Stomach (tissue), 9 donors: ENCODE measurements around the gene CPAMD8. TPM values are rescaled to one million over a fixed set of nuclear protein-coding genes. Genes with fewer than 3 reads are reported as not detected.

ENCODE experiments used
- DNase-seq, 2 donors: peaks; one replicate each; pipeline versions ENCODE4 v3.0.0 to v3.0.0-alpha.2; 2013 to 2019
- H3K27ac ChIP-seq, 5 donors: fragments of 200-600 bp in 4 of 5; sonication (generic) in 4 of 5; one replicate each; pipeline ENCODE4 v1.5.1; 2013 to 2019; ENCODE audit warnings: mild to moderate bottlenecking in 1 of 5, moderate library complexity in 1 of 5
- H3K27me3 ChIP-seq, 3 donors: fragments of 200-600 bp; sonication (generic); one replicate each; pipeline ENCODE4 v1.5.1; 2017 to 2019; ENCODE audit warnings: mixed run types in 1 of 3
- H3K36me3 ChIP-seq, 4 donors: fragments of 200-600 bp; sonication (generic); 1 replicate in 3 of 4; 2 replicates in 1 of 4; pipeline ENCODE4 v1.5.1; 2016 to 2019
- H3K4me1 ChIP-seq, 4 donors: fragments of 200-600 bp; sonication (generic); one replicate each; pipeline ENCODE4 v1.5.1; 2016 to 2019
- H3K4me3 ChIP-seq, 4 donors: fragments of 200-600 bp; sonication (generic) in 3 of 4; one replicate each; pipeline ENCODE4 v1.5.1; 2016 to 2019; ENCODE audit warnings: mild to moderate bottlenecking in 1 of 4
- H3K9me3 ChIP-seq, 4 donors: fragments of 200-600 bp; sonication (generic); one replicate each; pipeline ENCODE4 v1.5.1; 2016 to 2019
- CTCF ChIP-seq, 7 experiments: fragments of 450-650 bp in 4 of 7; fragments of 200-600 bp in 3 of 7; sonication (generic) in 3 of 7; IDR thresholded peaks; one replicate each; pipeline ENCODE4 v1.5.1; 2016 to 2019; ENCODE audit warnings: antibody characterized with exemption in 7 of 7, control low read depth in 2 of 7, mild to moderate bottlenecking in 1 of 7
- EP300 ChIP-seq: sonication (generic); formaldehyde crosslinking; IDR thresholded peaks from one replicate; pipeline ENCODE4 v1.6.1; 2017; ENCODE audit warnings: antibody characterized with exemption
- POLR2A ChIP-seq, 4 donors: fragments of 450-650 bp; IDR thresholded peaks; one replicate each; pipeline ENCODE4 v1.6.1; 2016; ENCODE audit warnings: antibody characterized with exemption in 4 of 4, control low read depth in 2 of 4, mild to moderate bottlenecking in 1 of 4, moderate library complexity in 1 of 4
- POLR2AphosphoS5 ChIP-seq, 3 donors: sonication (generic); formaldehyde crosslinking; IDR thresholded peaks; one replicate each; pipeline ENCODE4 v1.6.1; 2016; ENCODE audit warnings: antibody characterized with exemption in 3 of 3
- WGBS, 5 donors: extraction: QIAGEN DNeasy Blood & Tissue Kit in 3 of 5; methylation state at CpG; one replicate each; pipeline versions ENCODE4 v1.1.5 to v1.1.7; 2013 to 2018; 5-methylcytosine and 5-hydroxymethylcytosine counted together
- intact Hi-C: fragments of 100-400 bp; cut with DNase I; formaldehyde crosslinking; loops from one replicate; pipeline ENCODE4 v1.15.1; 2023; ENCODE audit warnings: low total_unique reads
- polyA plus RNA-seq, 3 donors: library from polyadenylated mRNA; stranded (reverse); fragments of 200-250 nt; gene quantifications; one replicate each; pipeline ENCODE4 v1.2.3, GENCODE V29; 2013
- total RNA-seq, 5 donors: library from RNA; depleted of rRNA; stranded (reverse); fragments of >200 nt; gene quantifications; one replicate each; pipeline versions ENCODE4 v1.1.0 to v1.2.3, GENCODE V29; 2014 to 2016
- donor health status: healthy with polysubstance abuse.
- donor health status: Bipolar disorder and iron deficiency.
- donor health status: healthy.

The CPAMD8 gene
- total and polyA plus RNA-seq, 8 donors = 0.43 to 221 (median 8.6) TPM

GRCh38 chr19:16871871-16872270 is 154.7 kb downstream of the CPAMD8 start:
- H3K27me3 ChIP-seq = no peaks in the 10 kb centered on the region
- peaks cover 0 to 15% (median 4%) of the 10 kb centered on the region in 4 donors for H3K4me1 ChIP-seq
- TF ChIP-seq CTCF (IDR thresholded peaks at IDR 0.05) (no peak), POLR2A (IDR thresholded peaks at IDR 0.05) (no peak), POLR2AphosphoS5 (IDR thresholded peaks at IDR 0.05) (peak in 1 of 3 donors; percentile 26)
- H3K9me3 ChIP-seq = no peaks in the 10 kb centered on the region
- intact Hi-C loops = no loop called here
- H3K4me3 ChIP-seq = no peak overlapping the region
- peaks cover 67 to 83% (median 81%) of the 10 kb centered on the region in 4 donors for H3K36me3 ChIP-seq
- 42 to 59% (median 49%) methylated on average over 7 of the region's 7 CpGs for WGBS, 5 donors
- peak; percentile 37 to 50 for DNase-seq
- H3K27ac ChIP-seq = peak overlapping the region in 4 of 5 donors; percentile 47 to 68 (median 56)

GRCh38 chr19:16869331-16869972 is 157.2 kb downstream of the CPAMD8 start:
- H3K9me3 ChIP-seq = no peaks in the 10 kb centered on the region
- intact Hi-C loops = no loop called here
- TF ChIP-seq POLR2A (IDR thresholded peaks at IDR 0.05) (no peak), CTCF (IDR thresholded peaks at IDR 0.05) (no peak), POLR2AphosphoS5 (IDR thresholded peaks at IDR 0.05) (no peak), EP300 (no peak)
- DNase-seq = no peak
- H3K4me1 ChIP-seq = peaks cover 0 to 15% (median 4%) of the 10 kb centered on the region in 4 donors
- no peak overlapping the region for H3K4me3 ChIP-seq
- H3K36me3 ChIP-seq = peaks cover 81 to 95% (median 94%) of the 10 kb centered on the region in 4 donors
- WGBS, 5 donors = 92 to 98% (median 96%) methylated on average over 9 to 30 of the region's 30 CpGs
- H3K27ac ChIP-seq = no peak overlapping the region
- no peaks in the 10 kb centered on the region for H3K27me3 ChIP-seq

- H3K4me3 ChIP-seq = no peak overlapping the region
- WGBS, 5 donors = 91 to 96% (median 94%) methylated on average over 20 of the region's 20 CpGs
- H3K36me3 ChIP-seq = peaks cover 88 to 100% (median 99%) of the 10 kb centered on the region in 4 donors
Measured at GRCh38 chr19:16868423-16869130, 158.0 kb downstream of the CPAMD8 start.

More at GRCh38 chr19:16868423-16869130, 158.0 kb downstream of the CPAMD8 start:
- no peak for TF ChIP-seq POLR2A (IDR thresholded peaks at IDR 0.05)
- no peak for TF ChIP-seq EP300
- TF ChIP-seq CTCF (IDR thresholded peaks at IDR 0.05) = no peak
- no peak for TF ChIP-seq POLR2AphosphoS5 (IDR thresholded peaks at IDR 0.05)
- intact Hi-C loops = no loop called here
- Histone ChIP-seq H3K27ac (no peak overlapping the region), H3K27me3 (no peaks in the 10 kb centered on the region), H3K4me1 (peaks cover 0 to 15% (median 3%) of the 10 kb centered on the region in 4 donors), H3K9me3 (no peaks in the 10 kb centered on the region)
- no peak for DNase-seq
